WTC11 (cell line): ENCODE data around the gene USE1.

ENCODE experiments used
- ATF2 ChIP-seq: sonication (generic); formaldehyde crosslinking; IDR thresholded peaks from 2 replicates; pipeline ENCODE4 v1.8.1; 2022; ENCODE audit warnings: low read depth, missing genetic modification reagents, borderline replicate concordance
- ATF3 ChIP-seq: sonication (generic); formaldehyde crosslinking; conservative IDR thresholded peaks from 2 replicates; pipeline ENCODE4 v1.8.1; 2022; ENCODE audit warnings: mild to moderate bottlenecking, missing genetic modification reagents
- CREB1 ChIP-seq: sonication (generic); formaldehyde crosslinking; IDR thresholded peaks from 2 replicates; pipeline ENCODE4 v1.8.0; 2023; ENCODE audit warnings: mild to moderate bottlenecking, missing genetic modification reagents
- CTCF ChIP-seq: fragments of 200-600 bp; IDR thresholded peaks from 2 replicates; pipeline ENCODE4 v1.8.0; 2022; ENCODE audit warnings: antibody characterized with exemption
- NR2C2 ChIP-seq: sonication (generic); formaldehyde crosslinking; IDR thresholded peaks from 2 replicates; pipeline ENCODE4 v1.8.0; 2022; ENCODE audit warnings: mild to moderate bottlenecking, missing genetic modification reagents
- TCF7 ChIP-seq: sonication (generic); formaldehyde crosslinking; IDR thresholded peaks from 2 replicates; pipeline ENCODE4 v1.8.0; 2022; ENCODE audit warnings: mild to moderate bottlenecking, low read depth, missing genetic modification reagents, moderate library complexity
- ZNF138 ChIP-seq: sonication (generic); formaldehyde crosslinking; conservative IDR thresholded peaks from 2 replicates; pipeline ENCODE4 v1.8.1; 2022; ENCODE audit warnings: mild to moderate bottlenecking, moderate library complexity, missing genetic modification reagents
- ZNF416 ChIP-seq: fragments of 250-450 bp; sonication (Bioruptor Pico); IDR thresholded peaks from 2 replicates; pipeline ENCODE4 v1.9.0; 2021; ENCODE audit warnings: mild to moderate bottlenecking, inconsistent platforms
- ZNF512 ChIP-seq: sonication (generic); formaldehyde crosslinking; IDR thresholded peaks from 2 replicates; pipeline ENCODE4 v1.8.1; 2022; ENCODE audit warnings: missing genetic modification reagents, borderline replicate concordance
- TF ChIP-seq, protein P1 (sequence below): sonication (generic); formaldehyde crosslinking; IDR thresholded peaks from 2 replicates; pipeline ENCODE4 v1.8.0; 2022; ENCODE audit warnings: mild to moderate bottlenecking, missing genetic modification reagents
- TF ChIP-seq, protein P2 (sequence below): sonication (generic); formaldehyde crosslinking; IDR thresholded peaks from 2 replicates; pipeline ENCODE4 v1.8.1; 2022; ENCODE audit warnings: low read depth, mild to moderate bottlenecking, moderate library complexity, missing genetic modification reagents, borderline replicate concordance
- TF ChIP-seq, protein P3 (sequence below): sonication (generic); formaldehyde crosslinking; IDR thresholded peaks from 2 replicates; pipeline ENCODE4 v1.8.1; 2022; ENCODE audit warnings: mild to moderate bottlenecking, missing genetic modification reagents, moderate library complexity, borderline replicate concordance

DNA sequence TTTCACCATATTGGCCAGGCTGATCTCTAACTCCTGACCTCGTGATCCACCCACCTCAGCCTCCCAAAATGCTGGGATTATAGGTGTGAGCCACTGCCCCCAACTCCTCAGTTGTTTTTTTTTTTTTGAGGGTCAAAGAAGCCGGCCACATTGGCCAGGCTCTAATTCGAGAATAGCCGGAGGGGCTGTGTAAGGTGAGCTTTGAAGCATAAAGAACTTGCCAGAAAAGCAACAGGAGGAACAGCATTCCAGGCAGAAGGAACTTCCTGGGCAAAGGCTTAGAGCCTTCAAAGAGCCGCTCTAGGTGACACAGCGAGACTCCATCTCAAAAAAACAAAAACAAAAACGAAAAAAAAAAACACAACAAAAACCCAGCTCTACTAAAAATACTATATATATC lies 50.9 kb downstream of the USE1 start:
- TF ChIP-seq, protein P1, sequence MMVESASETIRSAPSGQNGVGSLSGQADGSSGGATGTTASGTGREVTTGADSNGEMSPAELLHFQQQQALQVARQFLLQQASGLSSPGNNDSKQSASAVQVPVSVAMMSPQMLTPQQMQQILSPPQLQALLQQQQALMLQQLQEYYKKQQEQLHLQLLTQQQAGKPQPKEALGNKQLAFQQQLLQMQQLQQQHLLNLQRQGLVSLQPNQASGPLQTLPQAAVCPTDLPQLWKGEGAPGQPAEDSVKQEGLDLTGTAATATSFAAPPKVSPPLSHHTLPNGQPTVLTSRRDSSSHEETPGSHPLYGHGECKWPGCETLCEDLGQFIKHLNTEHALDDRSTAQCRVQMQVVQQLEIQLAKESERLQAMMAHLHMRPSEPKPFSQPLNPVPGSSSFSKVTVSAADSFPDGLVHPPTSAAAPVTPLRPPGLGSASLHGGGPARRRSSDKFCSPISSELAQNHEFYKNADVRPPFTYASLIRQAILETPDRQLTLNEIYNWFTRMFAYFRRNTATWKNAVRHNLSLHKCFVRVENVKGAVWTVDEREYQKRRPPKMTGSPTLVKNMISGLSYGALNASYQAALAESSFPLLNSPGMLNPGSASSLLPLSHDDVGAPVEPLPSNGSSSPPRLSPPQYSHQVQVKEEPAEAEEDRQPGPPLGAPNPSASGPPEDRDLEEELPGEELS, result no peak
- TF ChIP-seq NR2C2 (CRISPR knock-in tag) (no peak), ZNF138 (CRISPR knock-in tag) (no peak), ZNF416 (CRISPR knock-in tag) (no peak), CREB1 (no peak), CTCF (no peak), ATF2 (CRISPR knock-in tag) (no peak), ZNF512 (CRISPR knock-in tag) (no peak), TCF7 (no peak), ATF3 (no peak)
- TF ChIP-seq, protein P2, sequence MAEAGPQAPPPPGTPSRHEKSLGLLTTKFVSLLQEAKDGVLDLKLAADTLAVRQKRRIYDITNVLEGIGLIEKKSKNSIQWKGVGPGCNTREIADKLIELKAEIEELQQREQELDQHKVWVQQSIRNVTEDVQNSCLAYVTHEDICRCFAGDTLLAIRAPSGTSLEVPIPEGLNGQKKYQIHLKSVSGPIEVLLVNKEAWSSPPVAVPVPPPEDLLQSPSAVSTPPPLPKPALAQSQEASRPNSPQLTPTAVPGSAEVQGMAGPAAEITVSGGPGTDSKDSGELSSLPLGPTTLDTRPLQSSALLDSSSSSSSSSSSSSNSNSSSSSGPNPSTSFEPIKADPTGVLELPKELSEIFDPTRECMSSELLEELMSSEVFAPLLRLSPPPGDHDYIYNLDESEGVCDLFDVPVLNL (CRISPR knock-in tag), result no peak
- TF ChIP-seq, protein P3, sequence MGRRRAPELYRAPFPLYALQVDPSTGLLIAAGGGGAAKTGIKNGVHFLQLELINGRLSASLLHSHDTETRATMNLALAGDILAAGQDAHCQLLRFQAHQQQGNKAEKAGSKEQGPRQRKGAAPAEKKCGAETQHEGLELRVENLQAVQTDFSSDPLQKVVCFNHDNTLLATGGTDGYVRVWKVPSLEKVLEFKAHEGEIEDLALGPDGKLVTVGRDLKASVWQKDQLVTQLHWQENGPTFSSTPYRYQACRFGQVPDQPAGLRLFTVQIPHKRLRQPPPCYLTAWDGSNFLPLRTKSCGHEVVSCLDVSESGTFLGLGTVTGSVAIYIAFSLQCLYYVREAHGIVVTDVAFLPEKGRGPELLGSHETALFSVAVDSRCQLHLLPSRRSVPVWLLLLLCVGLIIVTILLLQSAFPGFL (CRISPR knock-in tag), result no peak
